Measurements from ENCODE around the gene SIGLEC15. TPM values are rescaled to one million over a fixed set of nuclear protein-coding genes. Genes with fewer than 3 reads are reported as not detected.

SIGLEC15 gene
- 0.29 and 0.34 TPM in 2 replicates for total RNA-seq (2014; rRNA removed; shearing (Covaris generic))

GRCh38 chr18:45825258-45826044 is at the start of gene SIGLEC15:
TSS of gene SIGLEC15 (plus strand) at chr18:45825675. CDS start at chr18:45825729, 54 bp downstream.

Small RNA genes lying within 50 kb of the gene (small RNA-seq; reads per million reads assigned to genes)
- gene AC087685.1: not detected

Other genes with a start within 250 kb of the SIGLEC15 start
- gene SLC14A2, start 210.2 kb upstream of the SIGLEC15 start, total RNA-seq (2014; rRNA removed; shearing (Covaris generic)): 0.11 and 0.30 TPM in 2 replicates
- 22.7 and 27.3 TPM in 2 replicates for gene SLC14A1, start 101.5 kb upstream of the SIGLEC15 start, total RNA-seq (2014; rRNA removed; shearing (Covaris generic))
- 4.2 and 7.0 TPM in 2 replicates for gene EPG5, start 141.7 kb downstream of the SIGLEC15 start, total RNA-seq (2014; rRNA removed; shearing (Covaris generic))
- not detected in 2 replicates for gene PSTPIP2, start 246.6 kb downstream of the SIGLEC15 start, total RNA-seq (2014; rRNA removed; shearing (Covaris generic))

All from A375 (cell line).